Fibroblast of gingiva (primary cell): Measurements from ENCODE around the gene RUNX2.

ENCODE experiments used
- DNase-seq: peaks from one replicate; pipeline ENCODE4 v3.0.0-alpha.2; 2011; ENCODE audit warnings: low read depth

The RUNX2 gene

GRCh38 chr6:45705137-45705855, 377.2 kb downstream of the RUNX2 start:
- no peak for DNase-seq

GRCh38 chr6:45706319-45706718, 378.2 kb downstream of the RUNX2 start:
- DNase-seq: no peak

GRCh38 chr6:45707176-45707575, 379.0 kb downstream of the RUNX2 start:
- no peak for DNase-seq

GRCh38 chr6:45709781-45710220, 381.7 kb downstream of the RUNX2 start:
- no peak for DNase-seq

- peak; percentile 45 for DNase-seq
Measured at GRCh38 chr6:45710304-45710821, 382.2 kb downstream of the RUNX2 start.

- DNase-seq: no peak
Measured at GRCh38 chr6:45712076-45712475, 383.9 kb downstream of the RUNX2 start.

- no peak for DNase-seq
Measured at GRCh38 chr6:45712786-45713185, 384.7 kb downstream of the RUNX2 start.
